HG02970 (cell line): ENCODE measurements around the gene STAC2.
A peak's percentile ranks its signal among the peaks of the same experiment; 100 is the strongest.
"Not testable (repeated sequence)": the region's sequence is repeated elsewhere in the genome, so short reads cannot be mapped to it uniquely, and the experiment has no call there.

Experiments
- ATAC-seq: cut with Tn5 transposase; IDR thresholded peaks from one replicate; pipeline ENCODE4 v1.9.1; 2021; ENCODE audit warnings: mild to moderate bottlenecking, moderate library complexity, moderate number of reproducible peaks; ENCODE audit not compliant: unreplicated experiment, low FRiP score

The STAC2 gene

DNA sequence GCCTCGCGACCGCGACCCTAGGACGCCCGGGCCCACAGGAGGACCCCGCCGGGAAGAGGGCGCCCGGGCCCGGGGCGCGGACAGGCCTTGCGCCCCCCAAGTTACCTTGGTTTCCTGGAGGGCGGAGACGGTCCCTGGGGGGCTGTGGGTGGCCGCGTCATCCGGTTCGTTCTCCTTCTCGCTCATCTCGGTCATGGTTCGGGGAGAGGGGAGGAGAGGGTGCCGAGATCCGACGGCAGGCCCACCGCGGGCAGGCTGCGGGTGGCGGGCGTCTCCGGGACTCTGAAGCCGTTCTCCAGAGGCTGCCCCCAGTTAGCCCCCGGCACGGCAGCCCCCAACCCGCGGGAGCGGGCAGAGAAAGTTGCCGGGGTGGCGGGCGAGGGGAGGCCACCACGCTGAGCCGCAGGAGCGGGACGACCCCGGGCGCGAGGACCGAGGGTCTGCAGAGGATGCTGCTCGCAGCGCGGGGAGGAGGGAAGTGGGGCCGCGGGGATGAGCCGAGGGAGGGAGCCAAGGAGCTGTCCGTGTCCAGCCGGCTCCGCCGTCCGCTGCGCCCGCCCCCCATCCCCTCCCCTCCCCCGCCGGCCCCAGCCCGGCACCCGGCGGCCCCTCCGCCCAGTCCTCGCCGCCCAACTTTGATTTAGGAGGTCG is at the start of gene STAC2:
STAC2 (minus strand) TSS at position 638 of the 651 bp plus-strand sequence; CDS start at position 195, 443 bp downstream.
- ATAC-seq = no peak

DNA sequence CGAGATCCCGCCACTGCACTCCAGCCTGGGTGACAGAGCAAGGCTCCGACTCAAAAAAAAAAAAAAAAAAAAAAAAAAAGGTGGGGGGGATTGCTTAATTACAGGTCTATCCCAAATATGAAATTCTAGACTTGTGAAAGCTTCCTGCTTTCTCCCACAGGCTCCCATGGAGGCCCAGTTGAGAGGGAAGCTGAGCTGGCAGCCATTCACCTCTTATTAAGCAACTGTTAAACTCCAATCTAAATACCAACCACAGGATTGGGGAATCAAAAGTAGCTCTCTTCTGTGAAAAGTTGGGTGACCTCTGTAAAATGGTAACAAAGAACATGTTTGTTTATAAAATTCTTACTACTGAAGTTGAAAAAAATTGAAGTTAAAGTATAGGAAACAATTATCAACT is 45.8 kb upstream of the STAC2 start:
- no peak for ATAC-seq

GRCh38 chr17:39270923-39271322 is 45.2 kb upstream of the STAC2 start:
- ATAC-seq = no peak

DNA sequence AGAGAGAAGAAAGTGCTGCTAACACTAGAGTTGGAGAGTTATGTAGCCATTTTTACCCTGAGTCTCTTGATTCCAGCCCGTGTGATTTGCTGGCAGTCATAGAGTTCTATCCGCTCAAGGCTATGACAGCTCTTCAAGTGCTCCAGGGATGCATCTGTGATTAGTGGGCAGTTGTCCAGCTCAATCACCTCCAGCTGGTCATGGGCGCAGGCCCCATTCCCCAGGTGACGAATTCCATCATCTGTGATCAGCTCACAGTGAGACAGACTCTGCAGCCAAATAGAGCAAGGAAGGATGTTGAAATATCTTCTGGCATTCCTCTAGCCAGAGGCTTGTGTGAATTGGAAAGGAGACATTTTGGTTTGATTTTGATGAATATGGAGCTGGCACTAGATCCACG is 38.4 kb upstream of the STAC2 start:
- no peak for ATAC-seq

DNA sequence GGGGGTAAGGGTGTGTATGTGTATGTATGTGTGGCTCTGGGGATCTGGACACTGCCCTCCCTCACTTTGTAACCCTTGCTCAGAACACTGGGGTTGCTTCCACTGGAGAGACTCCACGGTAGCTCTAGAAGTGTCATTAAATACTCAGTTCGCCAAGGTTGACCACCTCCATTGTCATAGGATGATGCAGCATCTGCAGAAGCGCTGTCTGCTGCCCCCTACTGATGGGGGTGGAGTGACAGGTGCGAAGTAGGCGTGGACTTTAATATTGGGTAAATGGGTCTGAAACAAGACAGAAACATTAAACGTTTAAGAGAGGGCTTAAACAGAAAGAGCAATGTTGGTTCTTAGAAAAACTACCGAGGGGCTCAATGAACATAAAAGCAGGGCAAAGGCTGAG is 35.5 kb upstream of the STAC2 start:
- no peak for ATAC-seq

- no peak for ATAC-seq
Observed at GRCh38 chr17:39252788-39253460, 27.2 kb upstream of the STAC2 start.

GRCh38 chr17:39251997-39252396 is 26.3 kb upstream of the STAC2 start:
- no peak for ATAC-seq

- not testable (repeated sequence) for ATAC-seq
Observed at GRCh38 chr17:39250076-39250475, 24.3 kb upstream of the STAC2 start.

- no peak for ATAC-seq
Observed at GRCh38 chr17:39246274-39246673, 20.5 kb upstream of the STAC2 start.

DNA sequence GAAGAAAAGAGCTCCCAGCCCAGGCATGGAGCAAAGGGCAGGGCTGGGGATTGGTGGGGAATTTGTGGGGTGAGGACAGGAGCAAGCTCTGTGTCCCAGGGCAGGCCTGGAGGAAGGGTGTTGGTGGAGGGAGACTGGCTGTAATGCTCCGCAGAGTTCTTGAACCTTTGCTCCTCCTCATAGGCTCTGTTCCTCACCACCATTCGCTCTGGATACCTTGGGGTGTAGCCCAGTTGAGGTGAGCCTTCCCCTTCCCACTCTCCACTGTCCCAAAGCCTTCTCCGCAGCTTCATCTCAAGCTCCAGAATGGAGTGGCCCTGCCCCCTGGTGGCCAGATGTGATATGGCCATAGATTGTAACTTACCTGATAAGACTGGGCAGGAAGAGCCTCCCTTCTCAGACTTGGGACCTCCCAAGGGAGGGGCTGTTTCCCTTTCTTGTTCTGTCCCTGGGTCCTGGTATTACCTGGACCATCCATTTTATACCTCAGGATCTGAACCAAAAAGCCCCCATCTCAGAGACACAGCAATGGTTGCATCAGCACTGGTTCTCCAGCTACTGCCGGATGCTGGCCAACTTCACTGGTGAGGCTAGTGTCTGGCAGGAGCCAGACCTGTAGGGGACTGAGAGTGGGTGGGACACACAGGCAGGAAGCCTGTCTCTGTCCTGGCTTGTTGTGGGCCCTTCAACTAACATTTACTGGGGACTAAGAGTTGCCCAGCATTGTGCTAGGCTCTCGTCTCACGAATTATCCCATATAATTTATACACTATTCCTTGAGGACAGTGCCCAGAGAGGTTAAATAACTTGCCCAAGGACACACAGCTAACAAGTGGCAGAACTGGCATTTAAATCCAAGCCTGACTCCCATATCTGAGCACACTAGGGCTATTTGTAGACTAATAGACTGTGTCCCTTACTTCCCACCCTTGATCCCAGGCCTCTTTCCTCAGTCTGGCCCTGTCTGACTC is 19.1 kb upstream of the STAC2 start:
- peak; percentile 58 for ATAC-seq

DNA sequence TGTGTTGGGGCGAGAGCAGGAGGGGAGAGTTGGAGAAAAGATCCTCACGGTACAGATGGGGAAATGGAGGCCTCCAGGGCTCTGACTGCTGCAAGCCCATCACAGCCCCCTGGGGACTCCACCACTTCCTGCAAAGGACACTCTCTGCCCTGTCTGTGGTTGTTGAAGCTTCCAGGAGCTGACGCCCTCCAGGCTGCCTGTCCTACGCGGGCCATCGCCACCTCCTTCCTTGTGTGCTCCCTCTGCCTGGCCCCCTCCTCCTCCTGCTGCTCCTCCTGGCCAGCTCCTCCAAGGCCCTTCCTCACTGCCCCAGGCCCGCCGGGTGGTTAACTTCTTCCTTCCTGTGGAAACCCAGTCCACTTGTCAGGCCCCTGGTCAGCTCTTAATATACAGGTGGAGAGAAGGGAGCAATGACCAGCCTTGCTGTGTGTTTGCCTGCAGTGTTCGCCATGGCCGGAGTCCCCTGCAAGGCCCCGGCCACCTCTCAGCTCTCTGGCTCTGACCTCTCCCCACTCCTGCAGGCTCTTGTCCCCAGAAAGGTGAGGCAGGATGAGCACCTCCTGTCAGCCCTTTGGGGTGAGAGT is 18.4 kb upstream of the STAC2 start:
- ATAC-seq = no peak

GRCh38 chr17:39243155-39243554 is 17.4 kb upstream of the STAC2 start:
- no peak for ATAC-seq

GRCh38 chr17:39240631-39241030 is 14.9 kb upstream of the STAC2 start:
- ATAC-seq = no peak

GRCh38 chr17:39239640-39240314 is 14.0 kb upstream of the STAC2 start:
- ATAC-seq = no peak

- no peak for ATAC-seq
Observed at GRCh38 chr17:39238311-39238972, 12.7 kb upstream of the STAC2 start.

GRCh38 chr17:39237586-39237985 is 11.8 kb upstream of the STAC2 start:
- ATAC-seq = no peak

GRCh38 chr17:39236981-39237441 is 11.3 kb upstream of the STAC2 start:
- no peak for ATAC-seq

- ATAC-seq = no peak
Observed at GRCh38 chr17:39236450-39236927, 10.7 kb upstream of the STAC2 start.
